Measurements from ENCODE around the gene RASGRF1. TPM values are rescaled to one million over a fixed set of nuclear protein-coding genes. Genes with fewer than 3 reads are reported as not detected.
"Not testable (repeated sequence)": the region's sequence is repeated elsewhere in the genome, so short reads cannot be mapped to it uniquely, and the experiment has no call there.

The RASGRF1 gene
- total and polyA plus RNA-seq, 8 donors = 0.10 to 3.8 (median 1.2) TPM; not detected in 4

DNA sequence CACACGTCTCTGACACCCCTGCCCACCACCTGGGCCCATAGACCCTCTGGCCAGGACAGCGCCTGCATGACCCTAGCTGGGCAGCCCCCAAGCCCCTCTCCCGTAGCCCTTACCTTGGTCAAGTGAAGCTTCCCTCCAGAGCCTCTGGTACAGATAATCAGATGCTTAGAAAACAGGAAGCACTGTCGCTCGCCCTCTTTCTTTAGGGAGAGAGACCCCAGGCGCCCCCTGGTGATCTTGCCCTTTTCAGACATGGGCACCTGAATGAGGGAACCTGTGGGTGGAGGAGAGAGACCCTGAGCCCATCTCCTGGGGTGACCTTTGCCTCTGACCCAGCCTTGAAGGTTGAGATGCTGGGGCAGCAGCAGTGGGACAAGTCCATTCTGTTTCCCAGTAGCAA, 65.4 kb downstream of the RASGRF1 start:
- Histone ChIP-seq H3K36me3 (no peaks in the 10 kb centered on the region), H3K27ac (no peak overlapping the region), H3K27me3 (peaks cover 0 to 7% (median 0%) of the 10 kb centered on the region in 3 donors), H3K4me1 (no peaks in the 10 kb centered on the region), H3K9me3 (no peaks in the 10 kb centered on the region), H3K4me3 (no peak overlapping the region)
- intact Hi-C loops (cut with DNase I; ENCODE audit: low total_unique reads) = no loop called here
- 63 to 79% (median 73%) methylated on average over 6 of the region's 6 CpGs for WGBS, 5 donors
- DNase-seq = no peak
- TF ChIP-seq, protein P1, sequence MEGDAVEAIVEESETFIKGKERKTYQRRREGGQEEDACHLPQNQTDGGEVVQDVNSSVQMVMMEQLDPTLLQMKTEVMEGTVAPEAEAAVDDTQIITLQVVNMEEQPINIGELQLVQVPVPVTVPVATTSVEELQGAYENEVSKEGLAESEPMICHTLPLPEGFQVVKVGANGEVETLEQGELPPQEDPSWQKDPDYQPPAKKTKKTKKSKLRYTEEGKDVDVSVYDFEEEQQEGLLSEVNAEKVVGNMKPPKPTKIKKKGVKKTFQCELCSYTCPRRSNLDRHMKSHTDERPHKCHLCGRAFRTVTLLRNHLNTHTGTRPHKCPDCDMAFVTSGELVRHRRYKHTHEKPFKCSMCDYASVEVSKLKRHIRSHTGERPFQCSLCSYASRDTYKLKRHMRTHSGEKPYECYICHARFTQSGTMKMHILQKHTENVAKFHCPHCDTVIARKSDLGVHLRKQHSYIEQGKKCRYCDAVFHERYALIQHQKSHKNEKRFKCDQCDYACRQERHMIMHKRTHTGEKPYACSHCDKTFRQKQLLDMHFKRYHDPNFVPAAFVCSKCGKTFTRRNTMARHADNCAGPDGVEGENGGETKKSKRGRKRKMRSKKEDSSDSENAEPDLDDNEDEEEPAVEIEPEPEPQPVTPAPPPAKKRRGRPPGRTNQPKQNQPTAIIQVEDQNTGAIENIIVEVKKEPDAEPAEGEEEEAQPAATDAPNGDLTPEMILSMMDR (IDR thresholded peaks at IDR 0.05) = no peak
- no peak for TF ChIP-seq EP300 (IDR thresholded peaks at IDR 0.05)
- no peak for TF ChIP-seq POLR2A (IDR thresholded peaks at IDR 0.05)
- no peak for TF ChIP-seq POLR2AphosphoS5 (IDR thresholded peaks at IDR 0.05)

DNA sequence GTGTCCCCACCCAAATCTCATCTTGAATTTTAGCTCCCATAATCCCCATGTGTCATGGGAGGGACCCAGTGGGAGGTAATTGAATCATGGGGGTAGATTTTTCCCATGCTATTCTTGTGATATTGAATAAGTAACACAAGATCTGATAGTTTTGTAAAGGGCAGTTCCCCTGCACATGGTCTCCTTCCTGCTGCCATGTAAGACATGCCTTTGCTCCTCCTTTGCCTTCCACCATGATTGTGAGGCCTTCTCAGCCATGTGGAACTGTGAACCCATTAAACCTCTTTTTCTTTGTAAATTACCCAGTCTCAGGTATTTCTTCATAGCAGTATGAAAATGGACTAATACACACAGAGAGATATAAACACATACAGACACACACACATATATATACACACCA, 66.1 kb downstream of the RASGRF1 start:
- H3K9me3 ChIP-seq; H3K27ac ChIP-seq; H3K4me3 ChIP-seq; DNase-seq; H3K36me3 ChIP-seq; intact Hi-C loops (cut with DNase I; ENCODE audit: low total_unique reads); H3K27me3 ChIP-seq; H3K4me1 ChIP-seq: not testable (repeated sequence)

DNA sequence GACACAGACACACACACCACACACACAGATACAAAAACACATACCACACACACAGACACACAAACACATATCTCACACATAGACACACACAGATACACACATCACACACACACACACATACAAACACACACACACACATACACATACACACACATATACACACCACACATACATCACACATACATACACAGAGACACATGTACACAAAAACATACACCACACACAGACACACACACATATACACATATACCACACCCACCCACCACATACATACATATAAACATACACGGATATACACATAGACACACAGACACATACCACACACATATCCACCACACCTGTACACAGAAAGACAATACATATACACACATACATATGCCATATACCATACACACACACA, 66.7 kb downstream of the RASGRF1 start:
- Histone ChIP-seq H3K27ac (no peak overlapping the region), H3K4me3 (no peak overlapping the region), H3K9me3 (no peaks in the 10 kb centered on the region), H3K27me3 (peaks cover 0 to 7% (median 0%) of the 10 kb centered on the region in 3 donors), H3K36me3 (no peaks in the 10 kb centered on the region), H3K4me1 (no peaks in the 10 kb centered on the region)
- WGBS, 5 donors = 86 to 97% (median 95%) methylated on average over 1 of the region's 1 CpG
- no peak for TF ChIP-seq EP300 (IDR thresholded peaks at IDR 0.05)
- TF ChIP-seq, protein P1 (IDR thresholded peaks at IDR 0.05) = no peak
- TF ChIP-seq POLR2A (IDR thresholded peaks at IDR 0.05) = no peak
- no peak for TF ChIP-seq POLR2AphosphoS5 (IDR thresholded peaks at IDR 0.05)
- DNase-seq = no peak
- intact Hi-C loops (cut with DNase I; ENCODE audit: low total_unique reads) = no loop called here

DNA sequence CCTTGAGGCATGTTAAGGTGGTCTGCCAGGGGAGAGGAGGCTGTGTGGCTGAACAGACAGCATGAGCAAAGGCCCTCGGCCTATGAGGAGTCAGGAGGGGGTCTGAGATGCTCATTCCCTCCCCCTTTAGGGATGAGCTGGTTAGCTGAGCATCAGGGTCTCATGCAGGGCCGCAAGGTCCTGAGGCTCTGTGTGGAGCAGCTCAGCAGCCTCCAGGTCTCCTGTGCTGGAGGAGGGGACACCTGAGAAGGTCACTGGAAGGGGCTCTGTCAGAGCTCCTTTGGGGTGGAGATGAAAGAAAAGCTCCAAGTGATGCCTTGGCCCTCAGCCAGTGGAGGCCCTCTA, 67.1 kb downstream of the RASGRF1 start:
- Histone ChIP-seq H3K36me3 (no peaks in the 10 kb centered on the region), H3K27me3 (peaks cover 0 to 7% (median 0%) of the 10 kb centered on the region in 3 donors), H3K27ac (no peak overlapping the region), H3K4me3 (no peak overlapping the region), H3K4me1 (no peaks in the 10 kb centered on the region), H3K9me3 (no peaks in the 10 kb centered on the region)
- intact Hi-C loops (cut with DNase I; ENCODE audit: low total_unique reads) = no loop called here
- 46 to 100% (median 58%) methylated on average over 1 to 2 of the region's 2 CpGs; no CpG with 5 or more reads in 1 of the 5 donors for WGBS, 5 donors
- TF ChIP-seq POLR2AphosphoS5 (IDR thresholded peaks at IDR 0.05) (no peak), EP300 (IDR thresholded peaks at IDR 0.05) (no peak), POLR2A (IDR thresholded peaks at IDR 0.05) (no peak)
- TF ChIP-seq, protein P1 (IDR thresholded peaks at IDR 0.05) = no peak
- no peak for DNase-seq

DNA sequence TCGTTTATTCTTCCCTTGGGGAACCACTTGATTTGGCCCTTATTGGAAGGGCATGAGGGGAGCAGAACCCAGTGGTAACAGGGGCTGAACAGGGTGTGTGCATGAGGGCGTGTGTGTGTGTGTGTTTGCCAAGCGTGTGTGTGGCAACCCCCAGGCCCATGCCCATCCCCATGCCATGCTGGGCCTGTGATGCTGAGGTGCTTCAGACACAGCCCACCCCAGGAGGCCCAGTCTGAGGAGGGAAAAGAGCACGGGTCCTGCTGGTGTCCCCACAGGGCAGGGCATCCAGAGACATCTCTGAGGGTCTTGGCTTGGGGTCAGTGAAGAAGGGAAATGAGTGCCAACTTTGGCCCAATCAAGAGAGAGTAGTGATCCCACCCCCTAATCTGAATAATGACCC, 71.6 kb downstream of the RASGRF1 start:
- no peaks in the 10 kb centered on the region for H3K9me3 ChIP-seq
- no peak for DNase-seq
- intact Hi-C loops (cut with DNase I; ENCODE audit: low total_unique reads) = loop anchor here (10.0 kb wide), 1 partner anchor 156 kb away; no protein-coding TSS in a partner anchor
- H3K36me3 ChIP-seq = no peaks in the 10 kb centered on the region
- WGBS, 5 donors = 59 to 82% (median 70%) methylated on average over 4 of the region's 4 CpGs
- no peak overlapping the region for H3K27ac ChIP-seq
- no peaks in the 10 kb centered on the region for H3K4me1 ChIP-seq
- no peak overlapping the region for H3K4me3 ChIP-seq
- TF ChIP-seq POLR2AphosphoS5 (IDR thresholded peaks at IDR 0.05) (no peak), POLR2A (IDR thresholded peaks at IDR 0.05) (no peak), EP300 (IDR thresholded peaks at IDR 0.05) (no peak)
- TF ChIP-seq, protein P1 (IDR thresholded peaks at IDR 0.05) = no peak
- H3K27me3 ChIP-seq = no peaks in the 10 kb centered on the region
